Measurements from ENCODE around the gene COL4A2.

The COL4A2 gene

GRCh38 chr13:110396476-110396875, 89.4 kb downstream of the COL4A2 start:
- no peak overlapping the region for H3K27ac ChIP-seq
- no peaks in the 10 kb centered on the region for H3K36me3 ChIP-seq
- no peaks in the 10 kb centered on the region for H3K4me1 ChIP-seq (ENCODE audit: control insufficient read depth in 1 of 2, insufficient read depth in 1 of 2, low read depth in 1 of 2, low read length in 1 of 2)
- no peak for TF ChIP-seq CTCF (IDR thresholded peaks at IDR 0.05)
- peaks cover 76% of the 10 kb centered on the region for H3K27me3 ChIP-seq
- no peaks in the 10 kb centered on the region for H3K9me3 ChIP-seq
- H3K4me3 ChIP-seq (ENCODE audit: low read depth in 1 of 2, low read length in 1 of 2): no peak overlapping the region

DNA sequence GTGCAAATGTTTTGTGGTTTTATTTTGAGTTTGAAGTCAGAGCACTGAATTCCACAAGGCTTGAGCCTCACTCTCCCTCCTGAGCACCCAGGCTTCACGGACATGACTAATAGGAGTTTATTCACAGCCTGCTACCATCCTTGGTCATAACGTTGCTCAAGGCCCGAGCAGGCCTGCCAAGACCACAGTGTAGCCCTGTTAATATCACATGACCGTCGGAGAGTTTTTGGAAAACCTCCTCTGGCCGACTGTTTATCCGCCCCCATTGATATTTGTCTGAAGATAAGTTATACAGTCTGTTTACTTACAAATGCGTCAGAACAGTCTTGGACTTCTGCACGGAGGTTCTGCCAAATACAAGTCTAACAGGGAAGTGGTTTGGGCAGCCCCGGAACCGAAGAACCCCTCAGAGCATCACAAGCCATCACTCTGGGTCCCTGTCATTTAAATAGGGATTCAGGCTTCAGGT, 89.9 kb downstream of the COL4A2 start:
- no peak for TF ChIP-seq CTCF (IDR thresholded peaks at IDR 0.05)
- H3K27ac ChIP-seq: no peak overlapping the region

GRCh38 chr13:110397436-110398115, 90.5 kb downstream of the COL4A2 start:
- peaks cover 76% of the 10 kb centered on the region for H3K27me3 ChIP-seq
- no peak overlapping the region for H3K4me3 ChIP-seq (ENCODE audit: low read depth in 1 of 2, low read length in 1 of 2)
- no peak for TF ChIP-seq CTCF (IDR thresholded peaks at IDR 0.05)
- H3K9me3 ChIP-seq: no peaks in the 10 kb centered on the region
- no peak overlapping the region for H3K27ac ChIP-seq
- no peaks in the 10 kb centered on the region for H3K36me3 ChIP-seq
- H3K4me1 ChIP-seq (ENCODE audit: control insufficient read depth in 1 of 2, insufficient read depth in 1 of 2, low read depth in 1 of 2, low read length in 1 of 2): no peaks in the 10 kb centered on the region

More for the DNA sequence above, 89.9 kb downstream of the COL4A2 start:
- H3K36me3 ChIP-seq: no peaks in the 10 kb centered on the region
- H3K27me3 ChIP-seq: peaks cover 76% of the 10 kb centered on the region
- H3K4me1 ChIP-seq (ENCODE audit: control insufficient read depth in 1 of 2, insufficient read depth in 1 of 2, low read depth in 1 of 2, low read length in 1 of 2): no peaks in the 10 kb centered on the region
- no peak overlapping the region for H3K4me3 ChIP-seq (ENCODE audit: low read depth in 1 of 2, low read length in 1 of 2)
- H3K9me3 ChIP-seq: no peaks in the 10 kb centered on the region

DNA sequence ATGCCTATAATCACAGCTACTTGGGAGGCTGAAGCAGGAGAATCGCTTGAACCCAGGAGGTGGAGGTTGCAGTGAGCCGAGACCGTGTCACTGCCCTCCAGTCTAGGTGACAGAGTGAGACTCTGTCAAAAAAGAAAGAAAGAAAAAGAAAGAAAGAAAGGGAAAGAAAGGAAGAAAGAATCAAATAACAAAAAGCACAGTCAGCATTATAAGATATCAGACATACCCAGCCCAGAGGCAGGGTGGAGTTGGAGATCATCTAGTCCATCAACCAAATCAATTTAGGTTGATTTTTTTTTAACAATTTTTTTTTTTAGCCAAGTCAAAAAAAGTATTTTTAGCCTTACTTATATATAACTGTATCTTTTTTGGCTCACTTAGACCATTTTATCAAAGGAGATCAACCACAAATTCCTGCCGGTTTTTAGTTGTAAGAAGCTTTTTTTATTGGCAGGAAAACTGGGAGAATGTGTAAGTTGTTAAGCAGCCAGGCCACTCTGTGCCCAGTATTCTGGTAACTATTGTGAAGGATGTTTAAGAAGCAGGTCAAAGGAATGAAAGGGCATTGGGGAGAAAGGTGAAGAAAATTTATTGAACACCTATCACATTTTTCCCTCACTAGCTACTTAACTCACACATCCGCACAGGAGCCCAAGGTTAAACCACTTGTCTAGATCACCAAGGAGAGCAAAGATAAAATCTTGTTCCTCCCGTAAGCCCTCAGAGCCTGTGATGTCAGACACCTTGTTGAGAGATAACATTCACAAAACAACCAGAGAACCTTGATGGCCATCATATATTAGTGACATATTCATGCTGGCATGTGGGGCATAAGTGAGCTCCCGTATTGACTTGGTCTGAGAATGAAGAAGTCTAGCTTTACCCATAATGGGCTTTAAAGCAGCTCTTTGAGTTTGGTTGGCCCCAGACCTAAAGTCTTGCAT, 91.8 kb downstream of the COL4A2 start:
- Histone ChIP-seq H3K27ac (no peak overlapping the region), H3K4me1 (ENCODE audit: control insufficient read depth in 1 of 2, insufficient read depth in 1 of 2, low read depth in 1 of 2, low read length in 1 of 2) (no peaks in the 10 kb centered on the region), H3K4me3 (ENCODE audit: low read depth in 1 of 2, low read length in 1 of 2) (no peak overlapping the region), H3K27me3 (peaks cover 75% of the 10 kb centered on the region), H3K36me3 (no peaks in the 10 kb centered on the region), H3K9me3 (no peaks in the 10 kb centered on the region)
- no peak for TF ChIP-seq CTCF (IDR thresholded peaks at IDR 0.05)

DNA sequence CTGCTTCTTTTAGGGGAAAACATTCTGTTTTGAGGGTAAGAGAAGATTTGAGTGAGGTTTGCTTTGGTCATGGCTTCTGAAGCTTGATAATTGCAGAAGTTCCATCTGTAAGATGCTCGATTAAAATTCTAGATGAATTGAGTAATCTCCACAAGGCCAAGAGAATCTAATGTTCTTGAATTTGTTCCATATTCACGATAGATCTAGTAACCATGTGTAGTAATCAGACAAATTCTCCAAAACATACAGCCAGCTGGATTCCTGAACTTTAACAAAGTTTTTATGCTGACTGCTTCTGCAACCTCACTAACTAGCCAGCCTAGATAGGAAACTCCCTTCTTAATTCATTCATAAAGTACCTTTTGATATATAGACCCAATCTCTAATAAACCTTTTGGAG, 92.7 kb downstream of the COL4A2 start:
- Histone ChIP-seq H3K27me3 (peaks cover 74% of the 10 kb centered on the region), H3K27ac (no peak overlapping the region), H3K9me3 (no peaks in the 10 kb centered on the region), H3K36me3 (no peaks in the 10 kb centered on the region), H3K4me3 (ENCODE audit: low read depth in 1 of 2, low read length in 1 of 2) (no peak overlapping the region), H3K4me1 (ENCODE audit: control insufficient read depth in 1 of 2, insufficient read depth in 1 of 2, low read depth in 1 of 2, low read length in 1 of 2) (no peaks in the 10 kb centered on the region)
- no peak for TF ChIP-seq CTCF (IDR thresholded peaks at IDR 0.05)

All from neutrophil (primary cell).